ENCODE results near the gene BCKDHB. TPM values are rescaled to one million over a fixed set of nuclear protein-coding genes. Genes with fewer than 3 reads are reported as not detected.
"Not testable (repeated sequence)": the region's sequence is repeated elsewhere in the genome, so short reads cannot be mapped to it uniquely, and the experiment has no call there.

The BCKDHB gene
- total RNA-seq, 4 donors from 2014 or later, result 12.0 to 32.4 (median 20.6) TPM

DNA sequence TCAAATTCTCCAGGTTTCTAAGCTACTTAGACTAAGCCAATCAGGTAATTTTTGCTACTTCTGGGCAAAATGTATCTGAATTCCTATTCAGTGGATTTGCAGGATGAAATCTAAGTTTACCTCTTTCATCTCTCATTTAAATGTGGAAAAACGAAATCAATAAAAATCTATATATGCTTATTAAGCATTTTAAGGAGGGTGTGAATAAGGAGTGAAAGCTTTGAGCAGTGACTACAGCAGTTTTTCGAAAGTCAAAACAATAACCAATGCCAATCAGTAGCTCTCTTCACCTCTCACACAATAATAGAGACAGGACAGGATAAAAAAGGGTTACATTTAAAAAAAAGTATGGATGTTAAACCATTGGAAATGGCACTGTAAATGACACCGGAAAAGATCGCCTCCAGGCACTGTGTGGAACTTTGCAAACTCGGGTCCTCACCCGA, 476 bp upstream of the BCKDHB start:
- Histone ChIP-seq H3K27me3 (no peaks in the 10 kb centered on the region), H3K36me3 (peaks cover 0 to 5% of the 10 kb centered on the region in 2 donors), H3K4me3 (peak overlapping the region; percentile 44 to 92), H3K27ac (peak overlapping the region; percentile 51 to 98 (median 86)), H3K4me1 (peaks cover 0 to 35% (median 0%) of the 10 kb centered on the region in 3 donors), H3K9me3 (no peaks in the 10 kb centered on the region)
- 1 to 4% methylated on average over 6 of the region's 6 CpGs for WGBS, 2 donors (ENCODE audit: low coverage in 1 of 2)
- no peak for ATAC-seq
- no peak for TF ChIP-seq EP300 (IDR thresholded peaks at IDR 0.05)
- TF ChIP-seq, protein P1, sequence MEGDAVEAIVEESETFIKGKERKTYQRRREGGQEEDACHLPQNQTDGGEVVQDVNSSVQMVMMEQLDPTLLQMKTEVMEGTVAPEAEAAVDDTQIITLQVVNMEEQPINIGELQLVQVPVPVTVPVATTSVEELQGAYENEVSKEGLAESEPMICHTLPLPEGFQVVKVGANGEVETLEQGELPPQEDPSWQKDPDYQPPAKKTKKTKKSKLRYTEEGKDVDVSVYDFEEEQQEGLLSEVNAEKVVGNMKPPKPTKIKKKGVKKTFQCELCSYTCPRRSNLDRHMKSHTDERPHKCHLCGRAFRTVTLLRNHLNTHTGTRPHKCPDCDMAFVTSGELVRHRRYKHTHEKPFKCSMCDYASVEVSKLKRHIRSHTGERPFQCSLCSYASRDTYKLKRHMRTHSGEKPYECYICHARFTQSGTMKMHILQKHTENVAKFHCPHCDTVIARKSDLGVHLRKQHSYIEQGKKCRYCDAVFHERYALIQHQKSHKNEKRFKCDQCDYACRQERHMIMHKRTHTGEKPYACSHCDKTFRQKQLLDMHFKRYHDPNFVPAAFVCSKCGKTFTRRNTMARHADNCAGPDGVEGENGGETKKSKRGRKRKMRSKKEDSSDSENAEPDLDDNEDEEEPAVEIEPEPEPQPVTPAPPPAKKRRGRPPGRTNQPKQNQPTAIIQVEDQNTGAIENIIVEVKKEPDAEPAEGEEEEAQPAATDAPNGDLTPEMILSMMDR (IDR thresholded peaks at IDR 0.05), result no peak
- TF ChIP-seq POLR2A (IDR thresholded peaks at IDR 0.05), result no peak
- no peak for TF ChIP-seq POLR2AphosphoS5 (IDR thresholded peaks at IDR 0.05)

DNA sequence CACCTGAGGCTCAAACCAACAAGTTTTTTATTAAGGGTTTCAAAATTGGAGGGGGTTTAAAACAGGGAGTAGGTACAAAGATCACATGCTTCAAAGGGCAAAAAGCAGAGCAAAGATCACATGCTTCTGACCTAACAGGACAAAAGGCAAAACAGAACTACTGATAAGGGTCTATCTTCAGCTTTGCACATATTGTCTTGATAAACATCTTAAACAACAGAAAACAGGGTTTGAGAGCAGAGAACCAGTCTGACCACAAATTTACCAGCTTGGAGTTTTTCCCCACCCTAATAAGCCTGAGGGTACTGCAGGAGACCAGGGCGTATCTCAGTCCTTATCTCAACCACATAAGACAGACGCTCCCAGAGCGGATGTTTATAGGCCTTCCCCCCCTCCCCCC, 16.1 kb downstream of the BCKDHB start:
- H3K27me3 ChIP-seq, H3K4me3 ChIP-seq, H3K9me3 ChIP-seq, H3K4me1 ChIP-seq, H3K36me3 ChIP-seq, ATAC-seq, H3K27ac ChIP-seq: not testable (repeated sequence)
- 100% methylated on average over 3 of the region's 3 CpGs for WGBS, 2 donors (ENCODE audit: low coverage in 1 of 2)

DNA sequence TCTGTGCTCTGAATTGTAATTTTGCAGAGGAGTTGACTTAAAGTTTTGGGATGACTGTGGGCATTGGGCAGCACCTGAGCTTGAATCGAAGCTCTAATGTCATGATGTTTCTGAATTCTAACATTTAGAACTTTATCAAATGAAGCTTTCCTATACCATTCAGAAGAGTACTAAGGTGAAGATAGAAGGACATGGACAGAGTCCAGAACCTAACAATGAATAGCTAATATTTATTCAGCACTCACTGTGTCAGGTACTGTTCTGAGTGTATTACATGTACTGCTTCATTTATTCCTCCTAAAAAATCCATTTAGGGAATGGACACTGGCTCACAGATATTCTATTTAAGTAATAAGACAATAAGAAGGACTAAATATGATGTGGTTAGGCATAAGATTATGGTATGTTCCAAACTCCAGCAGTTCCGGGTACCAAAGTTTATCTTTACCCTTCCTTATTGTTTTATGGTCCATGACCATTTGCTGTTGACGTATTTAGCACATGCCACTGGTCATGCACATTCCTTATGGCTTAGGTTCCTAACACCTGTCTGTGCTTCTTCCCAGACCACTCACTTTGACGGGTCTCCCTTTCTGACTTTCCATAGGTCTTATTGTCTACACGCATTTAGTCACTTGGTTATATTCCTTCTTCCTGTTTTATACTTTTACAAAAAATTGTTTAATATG, 20.3 kb downstream of the BCKDHB start:
- no peak for TF ChIP-seq POLR2A (IDR thresholded peaks at IDR 0.05)
- no peak for TF ChIP-seq POLR2AphosphoS5 (IDR thresholded peaks at IDR 0.05)
- no peak for TF ChIP-seq EP300 (IDR thresholded peaks at IDR 0.05)
- TF ChIP-seq, protein P1 (IDR thresholded peaks at IDR 0.05), result no peak

DNA sequence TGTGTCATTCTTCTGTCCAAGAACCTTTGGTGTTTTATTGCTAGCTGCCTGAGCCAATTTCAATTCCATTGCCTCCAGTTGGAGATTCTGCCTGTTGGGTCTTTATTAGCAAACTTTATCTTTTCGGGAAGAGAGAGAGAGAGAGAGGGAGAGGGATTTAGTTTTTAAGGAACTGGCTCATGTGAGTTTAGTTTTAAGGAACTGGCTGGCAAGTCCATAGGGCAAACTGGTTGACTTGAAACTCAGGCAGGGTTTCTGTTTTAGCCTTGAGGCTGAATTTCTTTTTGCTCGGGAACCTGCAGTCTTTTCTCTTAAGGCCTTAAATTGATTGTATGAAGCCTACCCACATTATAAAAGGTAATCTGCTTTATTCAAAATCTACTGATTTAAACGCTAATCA, 23.0 kb downstream of the BCKDHB start:
- TF ChIP-seq POLR2AphosphoS5 (IDR thresholded peaks at IDR 0.05), result no peak
- no peak for TF ChIP-seq POLR2A (IDR thresholded peaks at IDR 0.05)
- TF ChIP-seq, protein P1 (IDR thresholded peaks at IDR 0.05), result no peak
- TF ChIP-seq EP300 (IDR thresholded peaks at IDR 0.05), result no peak
- H3K4me1 ChIP-seq, result peaks cover 0 to 7% (median 5%) of the 10 kb centered on the region in 3 donors
- peaks cover 0 to 44% of the 10 kb centered on the region in 2 donors for H3K36me3 ChIP-seq
- 94 to 100% methylated on average over 3 of the region's 3 CpGs for WGBS, 2 donors (ENCODE audit: low coverage in 1 of 2)
- no peaks in the 10 kb centered on the region for H3K9me3 ChIP-seq
- H3K4me3 ChIP-seq, result no peak overlapping the region
- H3K27me3 ChIP-seq, result no peaks in the 10 kb centered on the region
- no peak for ATAC-seq
- H3K27ac ChIP-seq, result no peak overlapping the region

More for the DNA sequence above, 20.3 kb downstream of the BCKDHB start:
- H3K36me3 ChIP-seq, result peaks cover 0 to 28% of the 10 kb centered on the region in 2 donors
- peaks cover 0 to 7% (median 5%) of the 10 kb centered on the region in 3 donors for H3K4me1 ChIP-seq
- no peak overlapping the region for H3K4me3 ChIP-seq
- ATAC-seq, result no peak
- no peaks in the 10 kb centered on the region for H3K27me3 ChIP-seq
- 91 to 100% methylated on average over 5 of the region's 5 CpGs for WGBS, 2 donors (ENCODE audit: low coverage in 1 of 2)
- no peaks in the 10 kb centered on the region for H3K9me3 ChIP-seq
- no peak overlapping the region for H3K27ac ChIP-seq

DNA sequence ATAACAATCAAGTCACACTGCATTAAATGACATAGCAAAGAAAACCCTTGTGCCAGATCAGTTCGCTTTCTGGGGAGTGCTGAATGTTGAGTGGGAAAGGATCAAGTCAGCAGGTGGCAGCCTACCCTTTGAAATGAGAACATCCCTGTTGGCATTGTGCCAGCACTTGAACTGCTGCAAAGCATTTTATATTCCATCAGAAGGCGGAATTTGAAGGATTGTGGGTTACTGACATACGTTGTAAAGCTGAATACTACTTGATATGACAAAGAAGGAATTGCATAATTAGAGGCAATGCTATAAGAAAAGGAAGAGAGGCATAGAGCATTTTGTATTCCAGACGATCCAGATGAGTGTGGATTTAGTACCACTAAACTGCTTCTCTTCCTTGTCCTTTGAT, 26.5 kb downstream of the BCKDHB start:
- Histone ChIP-seq H3K27me3 (no peaks in the 10 kb centered on the region), H3K4me1 (peaks cover 0 to 5% (median 4%) of the 10 kb centered on the region in 3 donors), H3K27ac (no peak overlapping the region), H3K9me3 (no peaks in the 10 kb centered on the region), H3K4me3 (no peak overlapping the region), H3K36me3 (peaks cover 0 to 44% of the 10 kb centered on the region in 2 donors)
- TF ChIP-seq, protein P1 (IDR thresholded peaks at IDR 0.05), result peak in 3 of 4 experiments; percentile 51 to 60 (median 57)
- TF ChIP-seq POLR2AphosphoS5 (IDR thresholded peaks at IDR 0.05) (peak; percentile 87), EP300 (IDR thresholded peaks at IDR 0.05) (no peak), POLR2A (IDR thresholded peaks at IDR 0.05) (no peak)
- WGBS, 2 donors (ENCODE audit: low coverage in 1 of 2), result 30 to 43% methylated on average over 4 of the region's 4 CpGs
- no peak for ATAC-seq
